Measurements from ENCODE around the gene ATG9A. TPM values are rescaled to one million over a fixed set of nuclear protein-coding genes. Genes with fewer than 3 reads are reported as not detected.
A peak's percentile ranks its signal among the peaks of the same experiment; 100 is the strongest.

The ATG9A gene
- total and polyA plus RNA-seq, 2 of the 8 experiments (the other 6 are each of a cell fraction or from before 2014, with no cell fraction given) = 43.6 to 66.8 TPM

- Histone ChIP-seq H3K4ac (replicated peaks; ENCODE audit: insufficient read length, low read depth, low read length) (peak within 1 kb of the TSS; percentile 71), H3K79me2 (ENCODE audit: control insufficient read depth in 1 of 2, insufficient read depth in 2 of 2, low read length in 2 of 2) (no peaks in the 10 kb centered on the region), H3K56ac (replicated peaks; ENCODE audit: insufficient read length, low read depth, low read length) (no peak within 1 kb of the TSS), H3K4me1 (replicated peaks in 1 of 4; ENCODE audit: control insufficient read depth in 3 of 4, insufficient read depth in 4 of 4, low read length in 3 of 4) (peaks cover 5 to 14% (median 9%) of the 10 kb centered on the region in 4 experiments), H3K18ac (ENCODE audit: extremely low read depth, low read length) (peak within 1 kb of the TSS; percentile 95), H4K8ac (ENCODE audit: extremely low read depth, insufficient read depth, low read length) (peak within 1 kb of the TSS; percentile 88), H3K4me2 (ENCODE audit: insufficient read depth in 1 of 2, low read depth in 2 of 2, low read length in 2 of 2) (peak within 1 kb of the TSS; percentile 85 to 92), H3K14ac (ENCODE audit: insufficient read length) (no peak within 1 kb of the TSS), H3K23ac (ENCODE audit: insufficient read length) (no peak within 1 kb of the TSS), H3K27me3 (replicated peaks in 1 of 4; ENCODE audit: control insufficient read depth in 3 of 4, extremely low read depth in 1 of 4, insufficient read depth in 3 of 4, low read length in 3 of 4) (peaks cover 16 to 43% (median 35%) of the 10 kb centered on the region in 4 experiments), H2BK15ac (ENCODE audit: low read length) (peak within 1 kb of the TSS; percentile 95), H2BK12ac (ENCODE audit: low read depth, low read length) (peak within 1 kb of the TSS; percentile 80; the same call in 1 of the 2 replicates), H3K27ac (ENCODE audit: low read depth, low read length) (no peak within 1 kb of the TSS), H4K91ac (replicated peaks; ENCODE audit: insufficient read length, low read length) (no peak within 1 kb of the TSS), H2AFZ (ENCODE audit: low read length) (peak within 1 kb of the TSS; percentile 14; the same call in 1 of the 2 replicates), H3K36me3 (ENCODE audit: control insufficient read depth in 2 of 4, insufficient read depth in 4 of 4, low read length in 3 of 4) (peaks cover 0 to 9% (median 4%) of the 10 kb centered on the region in 4 experiments; a peak in 4 of 8 replicates), H2BK5ac (ENCODE audit: low read depth, low read length) (peak within 1 kb of the TSS; percentile 44; the same call in 1 of the 2 replicates), H2AK5ac (ENCODE audit: low read depth, low read length) (no peak within 1 kb of the TSS; the same call in 1 of the 2 replicates), H2BK20ac (ENCODE audit: low read length) (no peak within 1 kb of the TSS), H3K9ac (replicated peaks in 1 of 4; ENCODE audit: extremely low read depth in 1 of 4, low read depth in 3 of 4, low read length in 3 of 4) (peak within 1 kb of the TSS in 3 of 4 experiments; percentile 17 to 52 (median 20); a peak in 4 of 7 replicates), H3K4me3 (ENCODE audit: extremely low read depth in 1 of 4, insufficient read depth in 2 of 4, low read depth in 3 of 4, low read length in 4 of 4) (peak within 1 kb of the TSS; percentile 46 to 64 (median 57)), H3K9me3 (ENCODE audit: insufficient read depth in 2 of 2, low read depth in 1 of 2, low read length in 1 of 2) (no peaks in the 10 kb centered on the region), H3K23me2 (ENCODE audit: low read depth, low read length) (peaks cover 17% of the 10 kb centered on the region), H4K5ac (ENCODE audit: insufficient read length, low read depth, low read length) (no peak within 1 kb of the TSS), H3K79me1 (ENCODE audit: low read depth, low read length) (peaks cover 2% of the 10 kb centered on the region; the same call in 1 of the 2 replicates), H2BK120ac (replicated peaks; ENCODE audit: low read depth, low read length) (no peak within 1 kb of the TSS), H4K20me1 (replicated peaks in 1 of 2; ENCODE audit: control insufficient read depth in 1 of 2, insufficient read depth in 2 of 2, low read length in 2 of 2) (peaks cover 0 to 2% of the 10 kb centered on the region in 2 experiments)
- POLR2A ChIA-PET (ENCODE audit: partially characterized antibody) = interaction anchor here (0.6 to 14.9 kb wide), 20 partner anchors 8 to 131 kb away, joined by 3 to 190 read pairs (median 6); partner anchors contain the start of genes ABCB6, ANKZF1, ATG9A and CNPPD1
- CTCF ChIA-PET (ENCODE audit: partially characterized antibody) = interaction anchor here (0.6 to 6.6 kb wide), 13 partner anchors 8 to 116 kb away, joined by 3 to 118 read pairs (median 3); partner anchors contain the start of genes DNAJB2, GLB1L, STK16 and ZFAND2B
- FAIRE-seq (no peak), DNase-seq (ENCODE audit: low read depth in 1 of 2, low spot score in 2 of 2) (peak in 1 of 2 experiments; percentile 85)
- WGBS, 2 experiments (ENCODE audit: extremely low coverage in 1 of 2, insufficient coverage in 1 of 2, insufficient read length in 1 of 2, insufficient replicate concordance in 2 of 2, low coverage in 1 of 2, low lambda C conversion rate in 2 of 2, missing lambda C conversion rate in 1 of 2) = 2% methylated on average over 44 of the region's 49 CpGs; no CpG with 5 or more reads in 1 of the 2 experiments
- TF ChIP-seq CREB1 (IDR thresholded peaks at IDR 0.05) (peak; percentile 42; the same call in 1 of the 2 replicates), BACH1 (IDR thresholded peaks at IDR 0.05; ENCODE audit: low read length) (0 out of 2 replicates have a peak, but pooled peaks have one; percentile 24)
These were observed 23.7 kb upstream of the ATG9A start, which contains the start of gene TUBA4B for GRCh38 chr2:219252900-219253752. TUBA4B (plus strand) TSS chr2:219253243; CDS start chr2:219253408, 165 bp downstream.
